Hepatocyte (in vitro differentiated cells): ENCODE data around the gene RREB1.

Source experiments
- CTCF ChIP-seq: fragments of 200-600 bp; sonication (generic); IDR thresholded peaks from 2 replicates; pipeline ENCODE4 v1.5.1; 2016; ENCODE audit warnings: antibody characterized with exemption, mild to moderate bottlenecking; ENCODE audit not compliant: poor library complexity
- EZH2phosphoT487 ChIP-seq: fragments of 200-600 bp; sonication (generic); IDR thresholded peaks from one replicate; pipeline ENCODE4 v1.6.1; 2018; ENCODE audit warnings: antibody characterized with exemption, mild to moderate bottlenecking, low read depth, moderate library complexity; ENCODE audit not compliant: unreplicated experiment, severe bottlenecking

DNA sequence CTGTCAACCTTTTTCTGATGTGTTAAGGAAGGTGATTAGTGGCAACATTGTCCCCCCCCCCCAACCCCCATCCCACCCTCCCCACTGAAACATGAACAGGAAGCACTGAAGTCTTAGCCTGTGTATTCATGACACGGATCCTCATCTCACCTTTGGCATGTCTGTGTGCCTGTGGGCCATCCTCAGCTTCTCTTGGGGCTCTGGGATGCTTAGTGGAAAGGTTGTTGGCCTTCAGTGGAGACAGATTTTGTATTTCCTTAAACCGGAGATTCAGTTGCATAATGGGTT, 93.6 kb downstream of the RREB1 start:
- TF ChIP-seq CTCF (no peak), EZH2phosphoT487 (no peak)
